Bronchial epithelial cell (primary cell): Measurements from ENCODE around the gene RANBP1. TPM values are rescaled to one million over a fixed set of nuclear protein-coding genes. Genes with fewer than 3 reads are reported as not detected.

Experiments
- DNase-seq: peaks from one replicate; pipeline ENCODE4 v3.0.0-alpha.2; 2010; ENCODE audit warnings: low read depth
- FAIRE-seq: peaks from 2 replicates; lab custom pipeline; 2011; peaks lifted over from hg19 to GRCh38; lab: Jason Lieb, UNC
- H3K27me3 ChIP-seq: 2 replicates; pipeline ENCODE4 v1.5.1; 2011; ENCODE audit warnings: low read length; ENCODE audit not compliant: control insufficient read depth, insufficient read depth
- H3K36me3 ChIP-seq: 2 replicates; pipeline ENCODE4 v1.5.1; 2011; ENCODE audit warnings: low read length; ENCODE audit not compliant: control insufficient read depth, insufficient read depth
- H3K4me3 ChIP-seq: 2 replicates; pipeline ENCODE4 v1.5.1; 2011; ENCODE audit warnings: mild to moderate bottlenecking, low read depth, low read length, control low read depth
- CTCF ChIP-seq: IDR thresholded peaks from 2 replicates; pipeline ENCODE4 v1.5.1; 2011; ENCODE audit warnings: mild to moderate bottlenecking, moderate library complexity, low read length, control low read depth, inconsistent platforms; ENCODE audit not compliant: insufficient read depth, severe bottlenecking
- total RNA-seq: library from RNA; depleted of rRNA; stranded (reverse); fragments of >200 nt; gene quantifications from 2 replicates; pipeline ENCODE4 v1.2.1, GENCODE V29; 2014

RANBP1 gene
- total RNA-seq, 1 donor from 2014 or later, result 263 TPM

GRCh38 chr22:20149257-20150250 lies 33.6 kb downstream of the RANBP1 start:
- no peak overlapping the region for H3K4me3 ChIP-seq
- peaks cover 2% of the 10 kb centered on the region for H3K36me3 ChIP-seq
- DNase-seq, result no peak
- no peak for TF ChIP-seq CTCF
- FAIRE-seq, result no peak
- no peaks in the 10 kb centered on the region for H3K27me3 ChIP-seq

- Histone ChIP-seq H3K27me3 (no peaks in the 10 kb centered on the region), H3K36me3 (no peaks in the 10 kb centered on the region), H3K4me3 (no peak within 1 kb of the TSS)
- no peak for FAIRE-seq
- no peak for DNase-seq
- no peak for TF ChIP-seq CTCF
These were observed 34.7 kb downstream of the RANBP1 start, which contains the start of gene CCDC188 for GRCh38 chr22:20150381-20151275. CCDC188 (minus strand) TSS chr22:20151055; CDS start chr22:20150986, 69 bp downstream.

- FAIRE-seq (no peak), DNase-seq (no peak)
- H3K36me3 ChIP-seq, result no peaks in the 10 kb centered on the region
- H3K27me3 ChIP-seq, result no peaks in the 10 kb centered on the region
- H3K4me3 ChIP-seq, result no peak overlapping the region
- no peak for TF ChIP-seq CTCF
These were observed 35.3 kb downstream of the RANBP1 start for GRCh38 chr22:20151276-20151588.

GRCh38 chr22:20152464-20152890 lies 36.6 kb downstream of the RANBP1 start:
- no peaks in the 10 kb centered on the region for H3K36me3 ChIP-seq
- TF ChIP-seq CTCF, result no peak
- H3K27me3 ChIP-seq, result no peaks in the 10 kb centered on the region
- no peak overlapping the region for H3K4me3 ChIP-seq
- no peak for DNase-seq
- no peak for FAIRE-seq

- Histone ChIP-seq H3K4me3 (no peak overlapping the region), H3K27me3 (no peaks in the 10 kb centered on the region), H3K36me3 (no peaks in the 10 kb centered on the region)
- FAIRE-seq (peak; percentile 43), DNase-seq (no peak)
- peak; percentile 0 for TF ChIP-seq CTCF
These were observed 38.0 kb downstream of the RANBP1 start for GRCh38 chr22:20153945-20154344.
